HepG2 (cell line): ENCODE measurements around the gene VAMP4.

Experiments
- ATF7 ChIP-seq, 2 experiments: fragments of 450-650 bp in 1 of 2; sonication (generic) in 1 of 2; formaldehyde crosslinking in 1 of 2; IDR thresholded peaks; 2 replicates each; pipeline versions ENCODE4 v1.4.0 to v1.6.1; 2016 to 2020; ENCODE audit warnings: antibody characterized with exemption in 1 of 2, mild to moderate bottlenecking in 1 of 2, missing genetic modification reagents in 1 of 2
- CTCF ChIP-seq: sonication (generic); formaldehyde crosslinking; IDR thresholded peaks from 2 replicates; pipeline ENCODE4 v1.5.0; 2020; ENCODE audit warnings: mild to moderate bottlenecking, missing genetic modification reagents, moderate library complexity
- ELK4 ChIP-seq: sonication (generic); formaldehyde crosslinking; IDR thresholded peaks from 2 replicates; pipeline ENCODE4 v1.9.0; 2021; ENCODE audit warnings: missing genetic modification reagents, borderline replicate concordance
- EZH2 ChIP-seq: conservative IDR thresholded peaks from 2 replicates; pipeline ENCODE4 v1.6.1; 2012; ENCODE audit warnings: mild to moderate bottlenecking, low read depth, low read length, moderate library complexity
- NFATC3 ChIP-seq: sonication (generic); formaldehyde crosslinking; IDR thresholded peaks from 2 replicates; pipeline ENCODE4 v1.5.1; 2020; ENCODE audit warnings: mild to moderate bottlenecking, missing genetic modification reagents
- POLR2A ChIP-seq, 2 experiments: IDR thresholded peaks; 2 replicates each; pipeline ENCODE4 v1.6.1; 2011; ENCODE audit warnings: low read depth in 2 of 2, low read length in 2 of 2, mild to moderate bottlenecking in 1 of 2, moderate library complexity in 1 of 2; ENCODE audit not compliant: insufficient read depth in 1 of 2
- RAD21 ChIP-seq: fragments of 450-650 bp; formaldehyde crosslinking; IDR thresholded peaks from 2 replicates; pipeline ENCODE4 v1.5.0; 2020; ENCODE audit warnings: mild to moderate bottlenecking
- SIN3B ChIP-seq: fragments of 150-350 bp; IDR thresholded peaks from 2 replicates; pipeline ENCODE4 v1.6.1; 2014; ENCODE audit warnings: low read length
- TF ChIP-seq, protein P1 (sequence below): sonication (generic); formaldehyde crosslinking; IDR thresholded peaks from 2 replicates; pipeline ENCODE4 v1.9.0; 2022; ENCODE audit warnings: missing genetic modification reagents, mild to moderate bottlenecking, borderline replicate concordance
- TF ChIP-seq, protein P2 (sequence below): IDR thresholded peaks from 2 replicates; pipeline ENCODE4 v1.6.1; 2012; ENCODE audit warnings: inconsistent platforms

GRCh38 chr1:171769171-171769570, 27.3 kb upstream of the VAMP4 start:
- no peak for TF ChIP-seq RAD21 (CRISPR knock-in tag)
- TF ChIP-seq, protein P1, sequence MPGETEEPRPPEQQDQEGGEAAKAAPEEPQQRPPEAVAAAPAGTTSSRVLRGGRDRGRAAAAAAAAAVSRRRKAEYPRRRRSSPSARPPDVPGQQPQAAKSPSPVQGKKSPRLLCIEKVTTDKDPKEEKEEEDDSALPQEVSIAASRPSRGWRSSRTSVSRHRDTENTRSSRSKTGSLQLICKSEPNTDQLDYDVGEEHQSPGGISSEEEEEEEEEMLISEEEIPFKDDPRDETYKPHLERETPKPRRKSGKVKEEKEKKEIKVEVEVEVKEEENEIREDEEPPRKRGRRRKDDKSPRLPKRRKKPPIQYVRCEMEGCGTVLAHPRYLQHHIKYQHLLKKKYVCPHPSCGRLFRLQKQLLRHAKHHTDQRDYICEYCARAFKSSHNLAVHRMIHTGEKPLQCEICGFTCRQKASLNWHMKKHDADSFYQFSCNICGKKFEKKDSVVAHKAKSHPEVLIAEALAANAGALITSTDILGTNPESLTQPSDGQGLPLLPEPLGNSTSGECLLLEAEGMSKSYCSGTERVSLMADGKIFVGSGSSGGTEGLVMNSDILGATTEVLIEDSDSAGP (CRISPR knock-in tag): no peak
- no peak for TF ChIP-seq SIN3B
- TF ChIP-seq POLR2A (IDR thresholded peaks at IDR 0.05; ENCODE audit: insufficient read depth in 1 of 2, low read depth in 2 of 2, low read length in 2 of 2): no peak
- TF ChIP-seq, protein P2, sequence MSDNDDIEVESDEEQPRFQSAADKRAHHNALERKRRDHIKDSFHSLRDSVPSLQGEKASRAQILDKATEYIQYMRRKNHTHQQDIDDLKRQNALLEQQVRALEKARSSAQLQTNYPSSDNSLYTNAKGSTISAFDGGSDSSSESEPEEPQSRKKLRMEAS: no peak
- no peak for TF ChIP-seq NFATC3
- TF ChIP-seq CTCF (CRISPR knock-in tag): no peak
- no peak for TF ChIP-seq EZH2
- no peak for TF ChIP-seq ELK4 (CRISPR knock-in tag)
- TF ChIP-seq ATF7 (IDR thresholded peaks at IDR 0.05): no peak
- no peak for TF ChIP-seq ATF7 (CRISPR knock-in tag; IDR thresholded peaks at IDR 0.05)
